GM18499 (cell line): ENCODE data around the gene ADAMTS17.

Experiments used
- ATAC-seq: cut with Tn5 transposase; IDR thresholded peaks from one replicate; pipeline ENCODE4 v1.9.1; 2021; ENCODE audit warnings: moderate number of reproducible peaks; ENCODE audit not compliant: insufficient read depth, unreplicated experiment

The ADAMTS17 gene

GRCh38 chr15:99970891-99971430, 370.8 kb downstream of the ADAMTS17 start:
- ATAC-seq, result no peak

GRCh38 chr15:99969261-99969920, 372.4 kb downstream of the ADAMTS17 start:
- ATAC-seq, result no peak

- no peak for ATAC-seq
Measured at GRCh38 chr15:99967841-99968371, 373.9 kb downstream of the ADAMTS17 start.

- no peak for ATAC-seq
Measured at GRCh38 chr15:99966815-99967214, 375.0 kb downstream of the ADAMTS17 start.

DNA sequence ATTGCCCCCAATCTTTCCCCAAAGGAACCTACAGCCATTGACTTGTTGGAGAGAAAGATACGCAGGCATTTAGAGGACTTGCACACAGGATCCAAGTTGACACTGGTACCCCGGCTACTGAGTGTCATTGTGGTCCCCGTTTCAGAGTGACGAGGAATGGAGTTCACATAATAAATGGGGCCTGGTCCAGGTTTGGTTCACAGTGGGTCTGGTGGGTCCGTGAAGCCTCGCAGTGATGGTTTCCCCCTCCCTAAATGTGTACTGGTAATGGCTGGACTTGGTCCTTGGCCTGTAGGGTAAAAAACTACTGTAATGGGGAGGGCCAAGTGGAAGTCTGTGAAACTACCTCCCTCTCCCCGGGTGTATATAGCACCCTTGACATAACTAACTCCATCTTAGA, 376.4 kb downstream of the ADAMTS17 start:
- no peak for ATAC-seq

GRCh38 chr15:99963976-99964375, 377.8 kb downstream of the ADAMTS17 start:
- no peak for ATAC-seq

DNA sequence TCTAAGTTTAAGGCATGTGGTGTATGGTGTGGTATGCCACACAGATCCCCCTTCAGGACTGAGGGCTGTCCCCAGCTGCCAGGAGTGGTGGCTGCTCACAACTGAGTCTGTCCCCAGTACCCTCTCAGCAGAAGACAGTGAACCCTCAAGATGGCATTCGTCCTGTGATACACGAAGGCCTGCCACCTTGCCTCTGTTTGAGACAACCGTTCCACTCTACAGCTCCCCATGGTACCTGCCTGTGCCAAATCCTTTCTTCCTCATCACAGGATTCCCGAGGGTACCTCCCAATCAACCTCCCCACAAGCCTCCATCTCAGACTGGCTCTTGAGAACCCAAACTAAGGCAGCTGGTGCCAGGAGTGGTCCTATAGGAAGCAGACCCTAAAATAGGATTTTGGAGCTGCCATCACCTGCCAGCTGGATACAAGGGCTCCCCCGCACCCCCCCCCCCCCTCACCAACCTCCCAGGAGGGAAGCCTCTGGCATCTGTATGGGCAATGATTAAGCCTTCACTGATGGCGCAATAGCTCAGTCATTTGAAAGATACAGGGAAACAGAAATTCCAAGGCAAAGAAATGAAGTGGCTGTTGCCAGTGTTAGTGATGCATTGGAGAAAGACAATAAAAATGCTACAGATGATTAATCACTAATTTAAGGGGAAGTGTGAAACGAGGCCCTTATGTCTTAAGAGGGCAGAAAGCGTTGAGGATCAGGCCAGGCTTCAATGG, 378.5 kb downstream of the ADAMTS17 start:
- ATAC-seq, result no peak

DNA sequence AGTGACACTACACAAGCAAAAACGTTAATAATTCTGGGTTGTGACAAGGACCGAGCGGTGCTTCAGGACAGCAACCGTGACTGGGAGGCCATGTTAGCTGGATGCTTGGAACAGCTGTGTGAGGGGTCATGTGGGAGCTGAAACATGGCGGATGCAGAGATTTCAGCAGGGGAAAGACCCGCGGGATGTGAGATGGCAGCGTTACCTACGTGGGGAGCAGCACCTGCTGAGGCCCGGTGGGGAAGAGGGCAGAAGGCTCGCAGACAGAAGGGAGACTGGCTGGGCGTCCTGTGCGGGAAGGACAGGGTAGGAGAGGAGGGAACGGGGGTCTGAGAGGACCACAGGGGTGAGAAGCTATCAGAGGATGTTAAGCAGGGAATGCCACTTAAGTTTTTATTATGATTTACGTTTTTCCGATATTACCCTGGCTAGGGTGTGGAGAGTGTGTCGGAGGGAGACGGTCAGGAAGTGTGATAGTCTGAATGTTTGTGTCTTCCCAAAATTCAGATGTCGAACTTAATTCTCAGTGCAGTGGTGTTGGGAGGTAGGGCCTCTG, 379.7 kb downstream of the ADAMTS17 start:
- ATAC-seq, result no peak

DNA sequence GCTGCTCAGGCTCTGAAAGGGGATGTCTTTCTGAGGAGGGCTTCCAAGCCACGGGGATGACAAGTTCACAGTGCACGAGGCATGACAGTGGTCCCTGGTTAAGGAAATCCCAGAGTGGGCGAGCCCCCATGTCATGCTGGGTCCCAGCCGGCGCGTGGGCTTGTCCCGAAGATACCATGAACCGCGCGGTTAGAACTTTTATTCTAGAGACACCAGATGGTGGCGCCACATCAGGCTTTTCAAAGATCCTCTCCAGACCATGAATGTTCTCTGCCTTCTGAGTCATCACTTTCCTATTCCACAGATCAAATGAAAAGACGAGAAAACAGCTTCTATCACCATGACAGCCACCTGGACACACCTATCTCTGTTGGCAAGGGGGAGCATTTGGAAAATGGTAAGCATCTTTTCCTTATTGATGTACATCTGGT, 380.7 kb downstream of the ADAMTS17 start:
- ATAC-seq, result no peak

DNA sequence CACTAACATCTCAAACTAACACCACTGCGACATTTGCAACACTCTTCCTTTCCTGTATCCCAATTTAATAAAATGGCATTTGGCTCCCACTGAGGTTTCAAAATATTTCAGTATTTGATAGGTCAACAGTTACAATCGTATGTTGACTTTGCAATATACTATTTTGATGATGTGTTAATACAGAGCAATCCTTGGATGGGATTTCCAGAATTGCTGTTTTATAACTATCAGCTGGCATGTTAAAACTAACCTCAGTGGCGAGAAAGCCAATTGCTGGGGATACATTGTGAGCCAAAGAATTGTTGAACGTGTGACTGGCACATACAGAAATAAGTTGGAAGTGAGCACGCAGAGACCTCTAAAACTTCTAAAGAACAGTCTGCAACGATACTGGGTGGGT, 382.4 kb downstream of the ADAMTS17 start:
- no peak for ATAC-seq

- ATAC-seq, result no peak
Measured at GRCh38 chr15:99958426-99959097, 383.2 kb downstream of the ADAMTS17 start.

DNA sequence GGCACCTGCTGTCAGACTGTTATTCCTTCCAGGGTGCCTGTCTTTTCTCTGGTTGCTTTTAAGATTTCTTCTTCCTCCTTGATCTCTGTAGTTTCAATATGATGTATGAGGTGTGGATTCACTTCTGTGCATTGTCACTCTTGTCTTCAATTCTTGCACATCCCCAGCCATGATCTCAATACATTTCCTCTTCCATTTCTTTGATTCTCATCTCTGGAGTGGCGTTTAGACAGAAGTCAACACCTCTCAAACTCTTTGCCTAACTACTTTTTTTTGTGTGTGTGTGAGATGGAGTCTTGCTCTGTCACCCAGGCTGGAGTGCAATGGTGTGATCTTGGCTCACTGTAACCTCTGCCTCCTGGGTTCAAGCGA, 384.1 kb downstream of the ADAMTS17 start:
- no peak for ATAC-seq

DNA sequence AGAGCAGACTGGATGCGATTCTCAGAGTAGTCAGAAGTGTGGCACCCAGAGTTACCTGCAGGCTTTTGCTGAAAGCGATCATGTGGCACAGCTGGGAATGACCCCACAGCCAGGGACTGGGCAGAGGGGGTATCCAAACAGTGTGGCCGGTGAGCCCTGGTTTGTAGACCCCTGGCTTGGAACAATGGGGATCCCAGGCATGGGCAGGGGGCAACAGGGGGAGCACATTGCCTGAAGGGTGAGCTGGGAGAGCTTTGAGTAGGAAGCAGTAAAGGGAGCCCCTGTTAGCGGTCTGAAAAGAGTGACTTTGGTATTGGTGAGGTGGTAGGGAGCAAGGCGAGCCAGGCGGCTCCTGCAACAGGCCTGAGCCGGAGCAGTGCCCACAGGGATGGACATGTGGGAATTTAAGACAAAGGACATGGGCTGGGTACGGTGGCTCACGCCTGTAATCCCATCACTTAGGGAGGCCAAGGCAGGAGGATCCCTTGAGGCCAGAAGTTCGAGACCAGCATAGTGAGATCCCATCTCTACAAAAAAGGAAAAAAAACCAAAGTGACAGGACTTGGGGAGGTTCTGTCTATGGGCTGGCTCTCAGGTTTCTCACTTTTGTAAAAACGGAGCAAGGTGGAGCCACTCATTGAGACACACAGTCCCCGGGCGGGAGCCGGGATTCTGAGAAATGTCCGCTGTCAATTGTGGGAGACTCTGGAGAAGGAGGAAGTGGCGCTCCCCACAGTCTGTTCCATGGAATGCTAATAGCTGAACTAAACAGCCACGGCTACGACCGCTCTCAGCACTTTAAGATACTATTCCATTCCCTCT, 384.7 kb downstream of the ADAMTS17 start:
- ATAC-seq, result no peak

- no peak for ATAC-seq
Measured at GRCh38 chr15:99956022-99956775, 385.6 kb downstream of the ADAMTS17 start.

DNA sequence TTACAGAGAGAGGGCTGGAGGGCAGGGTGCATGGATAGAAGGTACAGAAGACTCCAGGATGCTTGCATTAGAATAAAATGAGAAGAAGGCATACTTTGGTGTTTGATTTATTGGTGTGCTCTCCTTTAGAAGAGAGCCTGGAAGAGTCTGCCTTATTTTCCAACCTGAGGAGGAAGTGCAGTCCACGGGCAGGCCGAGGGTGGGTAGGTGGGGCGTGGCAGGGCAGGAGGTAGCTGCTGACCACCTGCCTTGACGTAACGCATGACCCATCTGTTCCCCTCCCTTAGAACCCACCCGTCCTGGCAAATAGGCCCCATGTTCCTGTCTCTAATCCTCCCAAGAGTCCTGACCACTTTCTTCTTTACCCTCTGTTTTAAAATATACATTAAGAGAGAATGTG, 386.2 kb downstream of the ADAMTS17 start:
- no peak for ATAC-seq

GRCh38 chr15:99955181-99955525, 386.6 kb downstream of the ADAMTS17 start:
- no peak for ATAC-seq

- ATAC-seq, result no peak
Measured at GRCh38 chr15:99954361-99955180, 387.2 kb downstream of the ADAMTS17 start.

DNA sequence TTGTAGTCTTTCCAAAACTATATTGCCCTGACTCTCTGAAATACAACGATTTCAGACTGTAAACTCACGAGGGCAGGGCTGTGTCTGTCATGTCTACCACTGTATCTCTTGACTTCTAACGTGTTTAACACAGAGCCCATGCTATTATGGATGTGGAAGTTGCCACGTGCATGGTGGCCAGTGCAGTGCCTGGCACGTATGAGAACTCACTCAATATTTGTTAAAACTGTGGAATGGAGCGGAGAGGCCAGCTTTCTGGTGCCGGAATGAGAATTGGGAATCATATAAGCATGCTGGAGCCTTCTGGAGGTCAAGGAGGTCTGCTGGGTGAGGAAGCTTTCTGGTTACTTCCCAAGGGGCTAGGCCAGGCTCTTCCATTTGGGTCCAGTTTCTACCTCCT, 387.9 kb downstream of the ADAMTS17 start:
- no peak for ATAC-seq
